PC-3 (cell line): ENCODE results near the gene MMP24OS.

Experiments
- CTCF ChIP-seq: fragments of 300-600 bp; sonication (generic); conservative IDR thresholded peaks from 2 replicates; pipeline ENCODE4 v1.5.1; 2017; ENCODE audit warnings: antibody characterized with exemption, low read depth, mild to moderate bottlenecking, low read length
- EZH2 ChIP-seq: fragments of 300-600 bp; sonication (generic); IDR thresholded peaks from one replicate; pipeline ENCODE4 v1.6.1; 2017; ENCODE audit warnings: antibody characterized with exemption, mild to moderate bottlenecking, low read length; ENCODE audit not compliant: unreplicated experiment
- EZH2phosphoT487 ChIP-seq: fragments of 300-600 bp; sonication (generic); IDR thresholded peaks from 2 replicates; pipeline ENCODE4 v1.6.1; 2018; ENCODE audit warnings: mild to moderate bottlenecking, antibody characterized with exemption, low read length, borderline replicate concordance

GRCh38 chr20:35311409-35311808 is 33.5 kb upstream of the MMP24OS start:
- TF ChIP-seq CTCF (no peak), EZH2phosphoT487 (no peak), EZH2 (no peak)
